HepG2 (cell line): ENCODE data around the gene DDX23. TPM values are rescaled to one million over a fixed set of nuclear protein-coding genes. Genes with fewer than 3 reads are reported as not detected.

ENCODE experiments used
- ARID2 ChIP-seq: sonication (generic); formaldehyde crosslinking; IDR thresholded peaks from 2 replicates; pipeline ENCODE4 v1.8.1; 2022; ENCODE audit warnings: mild to moderate bottlenecking, missing genetic modification reagents, borderline replicate concordance
- GATA4 ChIP-seq: sonication (generic); IDR thresholded peaks from 2 replicates; pipeline ENCODE4 v1.6.1; 2016; ENCODE audit warnings: antibody characterized with exemption, low read depth, borderline replicate concordance
- HCFC1 ChIP-seq: fragments of 150-350 bp; IDR thresholded peaks from 2 replicates; pipeline ENCODE4 v1.6.1; 2014; ENCODE audit warnings: low read depth, low read length
- MTERF4 ChIP-seq: sonication (generic); formaldehyde crosslinking; IDR thresholded peaks from 2 replicates; pipeline ENCODE4 v1.8.0; 2023; ENCODE audit warnings: mild to moderate bottlenecking, missing genetic modification reagents
- NR2F2 ChIP-seq: IDR thresholded peaks from 2 replicates; pipeline ENCODE4 v1.6.1; 2012; ENCODE audit warnings: low read depth, inconsistent platforms, borderline replicate concordance
- RELA ChIP-seq: sonication (generic); formaldehyde crosslinking; IDR thresholded peaks from 2 replicates; pipeline ENCODE4 v1.4.0; 2020; ENCODE audit warnings: missing genetic modification reagents
- SKI ChIP-seq: fragments of 450-650 bp; IDR thresholded peaks from one replicate; pipeline ENCODE4 v1.6.1; 2018; ENCODE audit warnings: mild to moderate bottlenecking; ENCODE audit not compliant: partially characterized antibody
- SP140L ChIP-seq: sonication (generic); formaldehyde crosslinking; IDR thresholded peaks from 2 replicates; pipeline ENCODE4 v1.4.0; 2020; ENCODE audit warnings: missing genetic modification reagents, borderline replicate concordance
- ZBTB1 ChIP-seq: sonication (generic); formaldehyde crosslinking; IDR thresholded peaks from 2 replicates; pipeline ENCODE4 v1.4.0; 2020; ENCODE audit warnings: missing genetic modification reagents, borderline replicate concordance
- ZBTB49 ChIP-seq: sonication (generic); formaldehyde crosslinking; IDR thresholded peaks from 2 replicates; pipeline ENCODE4 v1.4.0; 2020; ENCODE audit warnings: missing genetic modification reagents, borderline replicate concordance
- ZNF138 ChIP-seq: sonication (generic); formaldehyde crosslinking; IDR thresholded peaks from 2 replicates; pipeline ENCODE4 v1.5.0; 2020; ENCODE audit warnings: mild to moderate bottlenecking, low read depth, missing genetic modification reagents
- ZNF343 ChIP-seq: sonication (generic); formaldehyde crosslinking; IDR thresholded peaks from 2 replicates; pipeline ENCODE4 v1.4.0; 2020; ENCODE audit warnings: mild to moderate bottlenecking, missing genetic modification reagents
- ZNF574 ChIP-seq: sonication (generic); formaldehyde crosslinking; IDR thresholded peaks from 2 replicates; pipeline ENCODE4 v1.4.0; 2020; ENCODE audit warnings: missing genetic modification reagents
- ZNF709 ChIP-seq: sonication (generic); formaldehyde crosslinking; IDR thresholded peaks from 2 replicates; pipeline ENCODE4 v1.5.0; 2020; ENCODE audit warnings: mild to moderate bottlenecking, missing genetic modification reagents
- ZNF781 ChIP-seq: sonication (generic); formaldehyde crosslinking; IDR thresholded peaks from 2 replicates; pipeline ENCODE4 v1.5.1; 2020; ENCODE audit warnings: borderline replicate concordance, mild to moderate bottlenecking, missing genetic modification reagents; ENCODE audit errors: not compliant biosample characterization
- ZSCAN20 ChIP-seq: sonication (generic); formaldehyde crosslinking; IDR thresholded peaks from 2 replicates; pipeline ENCODE4 v1.4.0; 2020; ENCODE audit warnings: missing genetic modification reagents, mild to moderate bottlenecking, borderline replicate concordance
- polyA plus RNA-seq, 8 experiments: library from polyadenylated mRNA; depleted of rRNA in 3 of 8; stranded (reverse) in 7 of 8; unstranded in 1 of 8; fragments of >200 nt; fragmentation: Illumina TruSeq in 4 of 8; extraction: Trizol in 4 of 8; gene quantifications; 2 replicates each; pipeline versions ENCODE4 v1.2.1 to v1.2.3, GENCODE V29; 2011 to 2016; ENCODE audit warnings: low read depth in 4 of 8, missing spikeins in 1 of 8, mixed read lengths in 1 of 8; ENCODE audit not compliant: insufficient read depth in 1 of 8
- total RNA-seq, 5 experiments: library from RNA; depleted of rRNA; stranded (reverse); fragments of >200 nt; fragmentation: Illumina TruSeq; extraction: Trizol; gene quantifications; 2 replicates each; pipeline ENCODE4 v1.2.3, GENCODE V29; 2016; ENCODE audit warnings: low read depth in 1 of 5
- TF ChIP-seq, protein P1 (sequence below): sonication (generic); formaldehyde crosslinking; IDR thresholded peaks from 2 replicates; pipeline ENCODE4 v1.5.1; 2020; ENCODE audit warnings: missing genetic modification reagents, mild to moderate bottlenecking, borderline replicate concordance
- TF ChIP-seq, protein P2 (sequence below): sonication (generic); formaldehyde crosslinking; conservative IDR thresholded peaks from 2 replicates; pipeline ENCODE4 v1.5.0; 2020; ENCODE audit warnings: missing genetic modification reagents

DDX23 gene
- total and polyA plus RNA-seq, 2 of the 13 experiments (the other 11 are each of a cell fraction or from before 2014, with no cell fraction given) = 35.7 to 90.0 TPM

- TF ChIP-seq ZNF138 (CRISPR knock-in tag) (0 out of 2 replicates have a peak, but pooled peaks have one; percentile 10), ZNF781 (no peak), MTERF4 (CRISPR knock-in tag) (peak; percentile 62; the same call in 1 of the 2 replicates), ZNF343 (no peak), SP140L (0 out of 2 replicates have a peak, but pooled peaks have one; percentile 44), ZBTB1 (CRISPR knock-in tag) (no peak), GATA4 (no peak), ZNF574 (peak; percentile 81), NR2F2 (no peak), RELA (CRISPR knock-in tag) (no peak; the same call in 1 of the 2 replicates), HCFC1 (no peak), ZSCAN20 (CRISPR knock-in tag) (peak; percentile 73; the same call in 1 of the 2 replicates), ARID2 (CRISPR knock-in tag) (peak; percentile 65; the same call in 1 of the 2 replicates), SKI (no peak), ZBTB49 (no peak), ZNF709 (CRISPR knock-in tag) (0 out of 2 replicates have a peak, but pooled peaks have one; percentile 0)
- TF ChIP-seq, protein P1, sequence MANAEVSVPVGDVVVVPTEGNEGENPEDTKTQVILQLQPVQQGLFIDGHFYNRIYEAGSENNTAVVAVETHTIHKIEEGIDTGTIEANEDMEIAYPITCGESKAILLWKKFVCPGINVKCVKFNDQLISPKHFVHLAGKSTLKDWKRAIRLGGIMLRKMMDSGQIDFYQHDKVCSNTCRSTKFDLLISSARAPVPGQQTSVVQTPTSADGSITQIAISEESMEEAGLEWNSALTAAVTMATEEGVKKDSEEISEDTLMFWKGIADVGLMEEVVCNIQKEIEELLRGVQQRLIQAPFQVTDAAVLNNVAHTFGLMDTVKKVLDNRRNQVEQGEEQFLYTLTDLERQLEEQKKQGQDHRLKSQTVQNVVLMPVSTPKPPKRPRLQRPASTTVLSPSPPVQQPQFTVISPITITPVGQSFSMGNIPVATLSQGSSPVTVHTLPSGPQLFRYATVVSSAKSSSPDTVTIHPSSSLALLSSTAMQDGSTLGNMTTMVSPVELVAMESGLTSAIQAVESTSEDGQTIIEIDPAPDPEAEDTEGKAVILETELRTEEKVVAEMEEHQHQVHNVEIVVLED (CRISPR knock-in tag) = no peak; the same call in 1 of the 2 replicates
- TF ChIP-seq, protein P2, sequence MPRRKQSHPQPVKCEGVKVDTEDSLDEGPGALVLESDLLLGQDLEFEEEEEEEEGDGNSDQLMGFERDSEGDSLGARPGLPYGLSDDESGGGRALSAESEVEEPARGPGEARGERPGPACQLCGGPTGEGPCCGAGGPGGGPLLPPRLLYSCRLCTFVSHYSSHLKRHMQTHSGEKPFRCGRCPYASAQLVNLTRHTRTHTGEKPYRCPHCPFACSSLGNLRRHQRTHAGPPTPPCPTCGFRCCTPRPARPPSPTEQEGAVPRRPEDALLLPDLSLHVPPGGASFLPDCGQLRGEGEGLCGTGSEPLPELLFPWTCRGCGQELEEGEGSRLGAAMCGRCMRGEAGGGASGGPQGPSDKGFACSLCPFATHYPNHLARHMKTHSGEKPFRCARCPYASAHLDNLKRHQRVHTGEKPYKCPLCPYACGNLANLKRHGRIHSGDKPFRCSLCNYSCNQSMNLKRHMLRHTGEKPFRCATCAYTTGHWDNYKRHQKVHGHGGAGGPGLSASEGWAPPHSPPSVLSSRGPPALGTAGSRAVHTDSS (CRISPR knock-in tag) = 0 out of 2 replicates have a peak, but pooled peaks have one; percentile 87
Measured at GRCh38 chr12:48814262-48815125, 37.5 kb downstream of the DDX23 start (continued).
